Progenitor cell of endocrine pancreas (in vitro differentiated cells): ENCODE measurements around the gene NPTN. TPM values are rescaled to one million over a fixed set of nuclear protein-coding genes. Genes with fewer than 3 reads are reported as not detected.
A peak's percentile ranks its signal among the peaks of the same experiment; 100 is the strongest.

Experiments
- DNase-seq: peaks from one replicate; pipeline ENCODE4 v3.0.0; 2021; ENCODE audit warnings: low spot score; ENCODE audit not compliant: unreplicated experiment
- H3K27ac Mint-ChIP-seq: 2 replicates; pipeline ENCODE4 v1.8.0; 2021; ENCODE audit warnings: mild to moderate bottlenecking, moderate library complexity, mixed read lengths
- H3K27me3 Mint-ChIP-seq: 2 replicates; pipeline ENCODE4 v1.8.0; 2021; ENCODE audit warnings: mixed read lengths
- H3K36me3 Mint-ChIP-seq: 2 replicates; pipeline ENCODE4 v1.8.0; 2022; ENCODE audit warnings: mixed read lengths; ENCODE audit not compliant: insufficient read depth
- H3K4me1 Mint-ChIP-seq: 2 replicates; pipeline ENCODE4 v1.8.0; 2021; ENCODE audit warnings: low read depth, mixed read lengths
- H3K4me3 Mint-ChIP-seq: 2 replicates; pipeline ENCODE4 v1.8.0; 2021; ENCODE audit warnings: low read depth, mild to moderate bottlenecking, moderate library complexity, mixed read lengths
- H3K9me3 Mint-ChIP-seq: 2 replicates; pipeline ENCODE4 v1.8.0; 2021; ENCODE audit warnings: low read depth, mixed read lengths
- total RNA-seq: library from RNA; stranded (reverse); gene quantifications from 2 replicates; pipeline ENCODE4 v1.2.1, GENCODE V29; 2021
- TF ChIP-seq, protein P1 (sequence below): fragments of 200-600 bp; sonication (generic); IDR thresholded peaks from one replicate; pipeline ENCODE4 v1.5.0; 2021; ENCODE audit warnings: antibody characterized with exemption, mild to moderate bottlenecking; ENCODE audit not compliant: unreplicated experiment

NPTN gene
- total RNA-seq, 1 donor from 2014 or later: 81.1 TPM

GRCh38 chr15:73571346-73571745 is 61.8 kb downstream of the NPTN start:
- Mint-ChIP-seq H3K27ac (no peak overlapping the region), H3K27me3 (no peaks in the 10 kb centered on the region), H3K36me3 (peaks cover 22% of the 10 kb centered on the region), H3K4me3 (no peak overlapping the region), H3K9me3 (no peaks in the 10 kb centered on the region), H3K4me1 (peaks cover 6% of the 10 kb centered on the region)
- no peak for DNase-seq
- TF ChIP-seq, protein P1, sequence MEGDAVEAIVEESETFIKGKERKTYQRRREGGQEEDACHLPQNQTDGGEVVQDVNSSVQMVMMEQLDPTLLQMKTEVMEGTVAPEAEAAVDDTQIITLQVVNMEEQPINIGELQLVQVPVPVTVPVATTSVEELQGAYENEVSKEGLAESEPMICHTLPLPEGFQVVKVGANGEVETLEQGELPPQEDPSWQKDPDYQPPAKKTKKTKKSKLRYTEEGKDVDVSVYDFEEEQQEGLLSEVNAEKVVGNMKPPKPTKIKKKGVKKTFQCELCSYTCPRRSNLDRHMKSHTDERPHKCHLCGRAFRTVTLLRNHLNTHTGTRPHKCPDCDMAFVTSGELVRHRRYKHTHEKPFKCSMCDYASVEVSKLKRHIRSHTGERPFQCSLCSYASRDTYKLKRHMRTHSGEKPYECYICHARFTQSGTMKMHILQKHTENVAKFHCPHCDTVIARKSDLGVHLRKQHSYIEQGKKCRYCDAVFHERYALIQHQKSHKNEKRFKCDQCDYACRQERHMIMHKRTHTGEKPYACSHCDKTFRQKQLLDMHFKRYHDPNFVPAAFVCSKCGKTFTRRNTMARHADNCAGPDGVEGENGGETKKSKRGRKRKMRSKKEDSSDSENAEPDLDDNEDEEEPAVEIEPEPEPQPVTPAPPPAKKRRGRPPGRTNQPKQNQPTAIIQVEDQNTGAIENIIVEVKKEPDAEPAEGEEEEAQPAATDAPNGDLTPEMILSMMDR: no peak

DNA sequence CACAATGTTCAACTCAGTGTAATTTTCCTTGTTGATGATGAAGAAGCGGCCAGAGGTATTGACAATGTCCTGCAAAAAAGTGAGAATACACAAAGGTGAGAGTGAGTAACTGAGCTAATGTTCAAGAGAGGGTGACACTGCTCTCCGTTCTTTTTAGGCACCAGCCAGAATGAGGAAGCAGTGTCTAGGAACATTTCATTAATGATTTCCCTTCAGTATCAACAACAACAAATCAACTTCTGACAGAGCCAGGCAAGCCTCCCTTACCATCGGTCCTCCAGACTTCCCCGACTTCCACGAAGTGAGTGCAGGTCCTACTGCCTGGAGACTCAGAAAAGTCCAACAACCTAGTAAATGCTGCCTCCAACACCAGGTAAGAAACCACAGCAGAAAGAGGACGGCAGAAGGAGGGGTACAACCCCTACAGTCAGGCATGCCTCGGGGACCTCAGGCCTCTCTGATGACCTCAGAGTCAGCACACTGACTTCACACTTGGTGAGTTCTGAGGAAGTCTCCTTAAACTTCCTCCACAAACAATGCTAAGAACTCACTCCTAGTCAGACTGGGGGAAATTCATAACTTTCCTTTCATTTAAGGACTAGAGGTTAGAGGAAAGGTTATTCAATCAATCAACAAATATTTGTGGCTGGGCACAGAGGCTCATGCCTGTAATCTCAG is 62.7 kb downstream of the NPTN start:
- DNase-seq: no peak
- TF ChIP-seq, protein P1: no peak
- peaks cover 22% of the 10 kb centered on the region for H3K36me3 Mint-ChIP-seq
- no peaks in the 10 kb centered on the region for H3K9me3 Mint-ChIP-seq
- no peaks in the 10 kb centered on the region for H3K27me3 Mint-ChIP-seq
- peak overlapping the region; percentile 31 for H3K27ac Mint-ChIP-seq
- H3K4me3 Mint-ChIP-seq: no peak overlapping the region
- peaks cover 6% of the 10 kb centered on the region for H3K4me1 Mint-ChIP-seq

DNA sequence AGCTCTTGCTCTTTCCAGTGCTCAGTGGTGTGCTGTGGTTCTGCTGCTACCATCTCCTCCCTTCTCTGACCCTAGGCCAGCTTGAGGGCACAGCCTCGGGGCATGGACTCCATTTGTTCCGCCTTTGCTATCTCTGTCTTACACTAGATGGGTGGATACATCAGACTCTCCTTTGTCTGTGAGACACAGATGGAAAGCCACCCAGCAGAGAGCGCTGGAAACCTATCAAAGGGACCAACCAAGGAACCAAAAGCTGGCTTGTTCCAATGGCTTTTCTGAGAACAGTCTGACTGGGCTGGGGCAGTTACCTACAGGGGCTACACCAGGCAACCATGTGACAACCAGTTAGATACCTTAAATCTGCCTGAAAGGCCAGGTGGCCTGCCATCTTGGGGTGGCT is 63.8 kb downstream of the NPTN start:
- H3K27ac Mint-ChIP-seq: no peak overlapping the region
- H3K4me3 Mint-ChIP-seq: no peak overlapping the region
- H3K27me3 Mint-ChIP-seq: no peaks in the 10 kb centered on the region
- no peaks in the 10 kb centered on the region for H3K9me3 Mint-ChIP-seq
- TF ChIP-seq, protein P1: no peak
- no peak for DNase-seq
- H3K4me1 Mint-ChIP-seq: peaks cover 6% of the 10 kb centered on the region
- peaks cover 22% of the 10 kb centered on the region for H3K36me3 Mint-ChIP-seq

DNA sequence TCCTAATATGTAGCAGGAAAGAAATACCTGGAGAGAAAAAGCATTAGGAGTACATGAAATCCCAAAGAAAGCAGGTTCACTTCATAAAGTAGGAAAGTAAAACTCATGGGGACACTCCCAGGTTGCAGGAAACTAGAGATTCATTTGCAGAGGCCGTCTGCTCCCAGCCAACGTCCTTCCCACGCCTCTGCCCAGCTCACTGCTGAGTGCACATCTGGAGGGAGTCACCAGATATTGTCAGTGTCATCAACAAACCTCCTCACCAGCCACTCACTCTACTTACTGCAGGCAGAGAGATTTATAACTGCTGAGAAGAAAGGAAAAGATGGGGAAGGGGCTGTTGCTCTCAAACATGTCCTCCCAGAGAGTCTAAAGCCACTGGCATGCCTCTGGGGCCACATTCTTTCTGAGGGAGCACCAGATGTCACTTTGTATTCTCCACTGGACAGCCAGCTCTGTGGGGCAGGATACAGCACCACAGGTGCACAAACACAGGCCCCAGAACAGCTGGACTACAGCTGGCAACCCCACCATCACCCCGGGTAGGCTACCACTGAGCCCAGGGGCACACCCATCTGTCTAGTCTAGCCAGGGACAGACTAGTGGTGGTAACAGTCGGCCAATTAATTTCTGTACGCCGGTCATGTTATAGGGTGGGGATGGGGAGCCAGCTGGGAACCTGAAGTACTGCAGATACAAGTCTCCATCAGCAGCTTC is 64.5 kb downstream of the NPTN start:
- TF ChIP-seq, protein P1: no peak
- H3K4me1 Mint-ChIP-seq: peaks cover 6% of the 10 kb centered on the region
- no peak overlapping the region for H3K27ac Mint-ChIP-seq
- no peak overlapping the region for H3K4me3 Mint-ChIP-seq
- H3K9me3 Mint-ChIP-seq: no peaks in the 10 kb centered on the region
- no peaks in the 10 kb centered on the region for H3K27me3 Mint-ChIP-seq
- H3K36me3 Mint-ChIP-seq: peaks cover 18% of the 10 kb centered on the region
- no peak for DNase-seq

GRCh38 chr15:73567020-73567419 is 66.2 kb downstream of the NPTN start:
- no peak for DNase-seq
- H3K4me3 Mint-ChIP-seq: no peak overlapping the region
- peaks cover 13% of the 10 kb centered on the region for H3K36me3 Mint-ChIP-seq
- TF ChIP-seq, protein P1: no peak
- no peak overlapping the region for H3K27ac Mint-ChIP-seq
- H3K27me3 Mint-ChIP-seq: no peaks in the 10 kb centered on the region
- H3K4me1 Mint-ChIP-seq: peaks cover 4% of the 10 kb centered on the region
- H3K9me3 Mint-ChIP-seq: no peaks in the 10 kb centered on the region
